HepG2 (cell line): ENCODE measurements around the gene ABT1. TPM values are rescaled to one million over a fixed set of nuclear protein-coding genes. Genes with fewer than 3 reads are reported as not detected.
A peak's percentile ranks its signal among the peaks of the same experiment; 100 is the strongest.

ENCODE experiments used
- AHR ChIP-seq: IDR thresholded peaks from 2 replicates; pipeline ENCODE4 v1.6.1; 2018; ENCODE audit warnings: missing genetic modification reagents, missing compliant biosample characterization
- AKAP8 ChIP-seq: sonication (generic); formaldehyde crosslinking; IDR thresholded peaks from 2 replicates; pipeline ENCODE4 v1.5.1; 2020; ENCODE audit warnings: mild to moderate bottlenecking, missing genetic modification reagents
- KLF6 ChIP-seq: IDR thresholded peaks from 2 replicates; pipeline ENCODE4 v1.8.0; 2016; ENCODE audit warnings: missing biosample characterization, missing genetic modification reagents
- PAXIP1 ChIP-seq: sonication (generic); formaldehyde crosslinking; conservative IDR thresholded peaks from 2 replicates; pipeline ENCODE4 v1.4.0; 2020; ENCODE audit warnings: mild to moderate bottlenecking, missing genetic modification reagents, moderate library complexity
- PHF5A ChIP-seq: IDR thresholded peaks from one replicate; pipeline ENCODE4 v1.6.1; 2018; ENCODE audit warnings: low read depth, missing genetic modification reagents; ENCODE audit not compliant: unreplicated experiment
- PRDM10 ChIP-seq: sonication (generic); formaldehyde crosslinking; IDR thresholded peaks from 2 replicates; pipeline ENCODE4 v1.4.0; 2020; ENCODE audit warnings: low read depth, missing genetic modification reagents
- REL ChIP-seq: sonication (generic); formaldehyde crosslinking; conservative IDR thresholded peaks from 2 replicates; pipeline ENCODE4 v1.8.0; 2022; ENCODE audit warnings: mild to moderate bottlenecking, missing genetic modification reagents, moderate library complexity
- SIN3B ChIP-seq: fragments of 150-350 bp; IDR thresholded peaks from 2 replicates; pipeline ENCODE4 v1.6.1; 2014; ENCODE audit warnings: low read length
- TARDBP ChIP-seq: sonication (generic); formaldehyde crosslinking; IDR thresholded peaks from 2 replicates; pipeline ENCODE4 v1.8.0; 2022; ENCODE audit warnings: mild to moderate bottlenecking, missing genetic modification reagents
- TCF7L2 ChIP-seq: IDR thresholded peaks from 2 replicates; pipeline ENCODE4 v1.6.1; 2011; ENCODE audit warnings: mild to moderate bottlenecking, low read depth, low read length, moderate library complexity
- XBP1 ChIP-seq: sonication (generic); formaldehyde crosslinking; IDR thresholded peaks from 2 replicates; pipeline ENCODE4 v1.5.0; 2020; ENCODE audit warnings: missing genetic modification reagents
- ZNF124 ChIP-seq: sonication (generic); formaldehyde crosslinking; IDR thresholded peaks from 2 replicates; pipeline ENCODE4 v1.4.0; 2020; ENCODE audit warnings: missing genetic modification reagents
- ZNF280D ChIP-seq: sonication (generic); formaldehyde crosslinking; IDR thresholded peaks from 2 replicates; pipeline ENCODE4 v1.5.1; 2020; ENCODE audit warnings: mild to moderate bottlenecking, missing genetic modification reagents
- ZNF354B ChIP-seq: sonication (generic); formaldehyde crosslinking; IDR thresholded peaks from 2 replicates; pipeline ENCODE4 v1.8.0; 2022; ENCODE audit warnings: mild to moderate bottlenecking, missing genetic modification reagents
- ZNF800 ChIP-seq: sonication (generic); formaldehyde crosslinking; IDR thresholded peaks from 2 replicates; pipeline ENCODE4 v1.4.0; 2020; ENCODE audit warnings: missing genetic modification reagents
- ZNF850 ChIP-seq: sonication (generic); formaldehyde crosslinking; conservative IDR thresholded peaks from 2 replicates; pipeline ENCODE4 v1.9.0; 2021; ENCODE audit warnings: mild to moderate bottlenecking, missing genetic modification reagents
- polyA plus RNA-seq, 8 experiments: library from polyadenylated mRNA; depleted of rRNA in 3 of 8; stranded (reverse) in 7 of 8; unstranded in 1 of 8; fragments of >200 nt; fragmentation: Illumina TruSeq in 4 of 8; extraction: Trizol in 4 of 8; gene quantifications; 2 replicates each; pipeline versions ENCODE4 v1.2.1 to v1.2.3, GENCODE V29; 2011 to 2016; ENCODE audit warnings: low read depth in 4 of 8, missing spikeins in 1 of 8, mixed read lengths in 1 of 8; ENCODE audit not compliant: insufficient read depth in 1 of 8
- total RNA-seq, 5 experiments: library from RNA; depleted of rRNA; stranded (reverse); fragments of >200 nt; fragmentation: Illumina TruSeq; extraction: Trizol; gene quantifications; 2 replicates each; pipeline ENCODE4 v1.2.3, GENCODE V29; 2016; ENCODE audit warnings: low read depth in 1 of 5

The ABT1 gene
- total and polyA plus RNA-seq, 2 of the 13 experiments (the other 11 are each of a cell fraction or from before 2014, with no cell fraction given), result 38.4 TPM

- TF ChIP-seq PAXIP1 (CRISPR knock-in tag) (peak; percentile 22; the same call in 1 of the 2 replicates), XBP1 (CRISPR knock-in tag) (0 out of 2 replicates have a peak, but pooled peaks have one; percentile 66), PRDM10 (CRISPR knock-in tag) (peak; percentile 54; the same call in 1 of the 2 replicates), SIN3B (no peak), TCF7L2 (no peak), ZNF850 (CRISPR knock-in tag) (no peak), PHF5A (CRISPR knock-in tag) (peak; percentile 73), ZNF354B (CRISPR knock-in tag) (no peak), AHR (CRISPR knock-in tag) (no peak; the same call in 1 of the 2 replicates), TARDBP (CRISPR knock-in tag) (peak; percentile 85), KLF6 (CRISPR knock-in tag) (peak; percentile 80), ZNF280D (CRISPR knock-in tag) (peak; percentile 86; the same call in 1 of the 2 replicates), ZNF124 (CRISPR knock-in tag) (peak; percentile 91; the same call in 1 of the 2 replicates), AKAP8 (CRISPR knock-in tag) (no peak), ZNF800 (CRISPR knock-in tag) (peak; percentile 69; the same call in 1 of the 2 replicates), REL (CRISPR knock-in tag) (peak; percentile 50; the same call in 1 of the 2 replicates)
Observed at GRCh38 chr6:26595669-26596269, 984 bp upstream of the ABT1 start (continued).
